NCI-H1436 (cell line): ENCODE results near the gene GAS1.

Experiments used
- DNase-seq: peaks from one replicate; lab custom pipeline; 2025; lab: John Stamatoyannopoulos, UW

GAS1 gene

GRCh38 chr9:86925686-86926085 is 21.6 kb downstream of the GAS1 start:
- no peak for DNase-seq

GRCh38 chr9:86924206-86924605 is 23.1 kb downstream of the GAS1 start:
- DNase-seq = no peak

GRCh38 chr9:86921151-86921923 is 26.0 kb downstream of the GAS1 start:
- DNase-seq = no peak

GRCh38 chr9:86918556-86918955 is 28.8 kb downstream of the GAS1 start:
- DNase-seq = no peak

- no peak for DNase-seq
Observed at GRCh38 chr9:86912210-86912609, 35.1 kb downstream of the GAS1 start.

- DNase-seq = no peak
Observed at GRCh38 chr9:86909388-86909787, 37.9 kb downstream of the GAS1 start.

- DNase-seq = no peak
Observed at GRCh38 chr9:86908261-86908660, 39.0 kb downstream of the GAS1 start.

GRCh38 chr9:86907346-86907745 is 40.0 kb downstream of the GAS1 start:
- no peak for DNase-seq

GRCh38 chr9:86903734-86904085 is 43.6 kb downstream of the GAS1 start:
- DNase-seq = no peak

GRCh38 chr9:86902991-86903733 is 44.1 kb downstream of the GAS1 start:
- no peak for DNase-seq

- DNase-seq = no peak
Observed at GRCh38 chr9:86902586-86902985, 44.7 kb downstream of the GAS1 start.

- DNase-seq = no peak
Observed at GRCh38 chr9:86902176-86902575, 45.1 kb downstream of the GAS1 start.

GRCh38 chr9:86901511-86901910 is 45.8 kb downstream of the GAS1 start:
- DNase-seq = no peak
